IMR-90 (cell line): Measurements from ENCODE around the gene ANO7. TPM values are rescaled to one million over a fixed set of nuclear protein-coding genes. Genes with fewer than 3 reads are reported as not detected.

ENCODE experiments used
- ATAC-seq: fragments of 200-7000 bp; cut with Tn5 transposase; 2 replicates; pipeline ENCODE4 v1.9.1; 2020; ENCODE audit warnings: low read depth, mild to moderate bottlenecking, moderate library complexity
- BruUV-seq: library from RNA; stranded (reverse); fragments of 400-500 nt; replicated peaks from 2 replicates; lab custom pipeline; 2021; lab: Mats Ljungman, UMichigan
- CTCF ChIA-PET: fragments of 300-600 bp; formaldehyde crosslinking; extraction: SDS; loops from one replicate; lab custom pipeline; 2021; ENCODE audit warnings: antibody characterized with exemption; lab: Yijun Ruan, JAX
- POLR2A ChIA-PET: fragments of 300-600 bp; sonication (Branson Sonifier 250); formaldehyde crosslinking; loops from one replicate; lab custom pipeline; 2022; ENCODE audit warnings: antibody characterized with exemption; ENCODE audit not compliant: unreplicated experiment; lab: Charles Lee
- DNase-seq: peaks from one replicate; pipeline ENCODE4 v3.0.0; 2013
- H2AFZ ChIP-seq: replicated peaks from 2 replicates; pipeline ENCODE3; 2013; ENCODE audit warnings: low read length, mild to moderate bottlenecking; ENCODE audit not compliant: poor library complexity
- H2AK5ac ChIP-seq: 2 replicates; pipeline ENCODE4 v1.6.1; 2013; ENCODE audit warnings: low read depth, low read length, inconsistent platforms
- H2AK9ac ChIP-seq: replicated peaks from 2 replicates; pipeline ENCODE3; 2013; ENCODE audit warnings: mild to moderate bottlenecking, low read depth, low read length, moderate library complexity; ENCODE audit not compliant: poor library complexity
- H2BK120ac ChIP-seq: 2 replicates; pipeline ENCODE4 v1.6.1; 2013; ENCODE audit warnings: low read depth, low read length, inconsistent platforms
- H2BK15ac ChIP-seq: 3 replicates; pipeline ENCODE4 v1.6.1; 2013; ENCODE audit warnings: low read depth, low read length, inconsistent platforms
- H2BK20ac ChIP-seq: 2 replicates; pipeline ENCODE4 v1.6.1; 2013; ENCODE audit warnings: low read depth, mild to moderate bottlenecking, inconsistent platforms, low read length, moderate library complexity
- H2BK5ac ChIP-seq: 2 replicates; pipeline ENCODE4 v1.6.1; 2013; ENCODE audit warnings: mild to moderate bottlenecking, low read depth, low read length, inconsistent platforms; ENCODE audit not compliant: poor library complexity, severe bottlenecking
- H3K14ac ChIP-seq: replicated peaks from 2 replicates; pipeline ENCODE4 v1.6.1; 2013; ENCODE audit warnings: low read depth, low read length, inconsistent platforms
- H3K18ac ChIP-seq: 2 replicates; pipeline ENCODE4 v1.6.1; 2013; ENCODE audit warnings: low read depth, low read length, control low read depth
- H3K23ac ChIP-seq: 2 replicates; pipeline ENCODE4 v1.6.1; 2013; ENCODE audit warnings: low read depth, low read length, inconsistent platforms
- H3K27ac ChIP-seq: 2 replicates; pipeline ENCODE4 v1.5.1; 2013; ENCODE audit warnings: mild to moderate bottlenecking, control low read depth, low read length; ENCODE audit not compliant: insufficient read depth
- H3K27me3 ChIP-seq: 2 replicates; pipeline ENCODE4 v1.6.1; 2013; ENCODE audit warnings: low read length; ENCODE audit not compliant: control insufficient read depth, insufficient read depth
- H3K36me3 ChIP-seq: 2 replicates; pipeline ENCODE4 v1.6.1; 2013; ENCODE audit warnings: low read length, mixed read lengths; ENCODE audit not compliant: control insufficient read depth, insufficient read depth
- H3K4ac ChIP-seq: 2 replicates; pipeline ENCODE4 v1.6.1; 2013; ENCODE audit warnings: low read depth, low read length, inconsistent platforms
- H3K4me1 ChIP-seq: 2 replicates; pipeline ENCODE4 v1.6.1; 2013; ENCODE audit warnings: low read length, mixed read lengths; ENCODE audit not compliant: control insufficient read depth, insufficient read depth
- H3K4me2 ChIP-seq: 2 replicates; pipeline ENCODE4 v1.6.1; 2013; ENCODE audit warnings: low read depth, mild to moderate bottlenecking, control low read depth, low read length, moderate library complexity
- H3K4me3 ChIP-seq: 2 replicates; pipeline ENCODE4 v1.5.1; 2013; ENCODE audit warnings: low read depth, mild to moderate bottlenecking, control low read depth, low read length, moderate library complexity; ENCODE audit not compliant: insufficient read depth
- H3K56ac ChIP-seq: 2 replicates; pipeline ENCODE4 v1.6.1; 2013; ENCODE audit warnings: low read length, inconsistent platforms; ENCODE audit not compliant: insufficient read depth; ENCODE audit errors: extremely low read depth
- H3K79me1 ChIP-seq, 2 experiments: 2 replicates each; pipeline ENCODE4 v1.6.1; 2013; ENCODE audit warnings: low read length in 2 of 2, inconsistent platforms in 1 of 2, low read depth in 1 of 2
- H3K9ac ChIP-seq: 2 replicates; pipeline ENCODE4 v1.6.1; 2013; ENCODE audit warnings: low read depth, low read length, control low read depth
- H3K9me1 ChIP-seq: 2 replicates; pipeline ENCODE4 v1.6.1; 2013; ENCODE audit warnings: low read length, inconsistent platforms; ENCODE audit not compliant: insufficient read depth
- H3K9me3 ChIP-seq: 2 replicates; pipeline ENCODE4 v1.6.1; 2013; ENCODE audit warnings: low read length; ENCODE audit not compliant: control insufficient read depth, insufficient read depth
- H4K20me1 ChIP-seq: 2 replicates; pipeline ENCODE4 v1.6.1; 2013; ENCODE audit warnings: low read length, inconsistent platforms; ENCODE audit not compliant: insufficient read depth
- H4K5ac ChIP-seq: 2 replicates; pipeline ENCODE4 v1.6.1; 2013; ENCODE audit warnings: mild to moderate bottlenecking, low read depth, low read length, control low read depth
- H4K8ac ChIP-seq, 2 experiments: 2 replicates each; pipeline ENCODE4 v1.6.1; 2013; ENCODE audit warnings: low read depth in 2 of 2, low read length in 2 of 2, control low read depth in 1 of 2, inconsistent platforms in 1 of 2
- H4K91ac ChIP-seq: 2 replicates; pipeline ENCODE4 v1.6.1; 2013; ENCODE audit warnings: low read depth, low read length, inconsistent platforms; ENCODE audit not compliant: insufficient read depth
- BHLHE40 ChIP-seq: fragments of 150-350 bp; IDR thresholded peaks from 2 replicates; pipeline ENCODE4 v1.6.1; 2016; ENCODE audit warnings: mild to moderate bottlenecking, low read depth, low read length
- CEBPB ChIP-seq: IDR thresholded peaks from 2 replicates; pipeline ENCODE4 v1.6.1; 2012; ENCODE audit warnings: low read depth, low read length, improper control_type of control experiment
- CHD1 ChIP-seq: IDR thresholded peaks from 2 replicates; pipeline ENCODE4 v1.6.1; 2012; ENCODE audit warnings: low read depth, low read length, improper control_type of control experiment
- FOS ChIP-seq: fragments of 150-350 bp; IDR thresholded peaks from 2 replicates; pipeline ENCODE4 v1.6.1; 2016; ENCODE audit warnings: low read depth, low read length
- MAFK ChIP-seq: IDR thresholded peaks from 2 replicates; pipeline ENCODE4 v1.6.1; 2012; ENCODE audit warnings: low read depth, low read length, improper control_type of control experiment
- MAZ ChIP-seq: IDR thresholded peaks from 2 replicates; pipeline ENCODE4 v1.6.1; 2012; ENCODE audit warnings: low read depth, mild to moderate bottlenecking, low read length, improper control_type of control experiment, moderate library complexity, borderline replicate concordance
- MXI1 ChIP-seq: IDR thresholded peaks from 2 replicates; pipeline ENCODE4 v1.6.1; 2012; ENCODE audit warnings: low read depth, mild to moderate bottlenecking, low read length, moderate library complexity, borderline replicate concordance
- NFE2L2 ChIP-seq: fragments of 150-350 bp; IDR thresholded peaks from 2 replicates; pipeline ENCODE4 v1.6.1; 2016; ENCODE audit warnings: low read depth, mild to moderate bottlenecking, low read length
- POLR2A ChIP-seq: IDR thresholded peaks from 2 replicates; pipeline ENCODE4 v1.6.1; 2012; ENCODE audit warnings: mild to moderate bottlenecking, low read depth, low read length
- RAD21 ChIP-seq: IDR thresholded peaks from 2 replicates; pipeline ENCODE4 v1.6.1; 2012; ENCODE audit warnings: low read length, improper control_type of control experiment
- RCOR1 ChIP-seq: IDR thresholded peaks from 2 replicates; pipeline ENCODE4 v1.6.1; 2012; ENCODE audit warnings: mild to moderate bottlenecking, low read length, improper control_type of control experiment; ENCODE audit not compliant: insufficient replicate concordance
- RFX5 ChIP-seq: IDR thresholded peaks from 2 replicates; pipeline ENCODE4 v1.8.0; 2012; ENCODE audit warnings: low read depth, mild to moderate bottlenecking, low read length, moderate library complexity
- SMC3 ChIP-seq: fragments of 150-350 bp; IDR thresholded peaks from 2 replicates; pipeline ENCODE4 v1.6.1; 2016; ENCODE audit warnings: low read depth, mild to moderate bottlenecking, antibody characterized with exemption, low read length, moderate library complexity
- WGBS, 2 experiments: methylation state at CpG; one replicate each; pipeline versions ENCODE4 v1.1.5 to v1.1.7; 2013; ENCODE audit warnings: missing lambda C conversion rate in 2 of 2; ENCODE audit not compliant: insufficient read length in 1 of 2; ENCODE audit errors: extremely low coverage in 2 of 2; 5-methylcytosine and 5-hydroxymethylcytosine counted together
- dilution Hi-C: fragments of 300-500 bp; cut with HindIII; formaldehyde crosslinking; loops from one replicate; pipeline ENCODE4 v1.14.3; 2018; ENCODE audit warnings: low sequenced_read_pairs; ENCODE audit not compliant: unreplicated experiment
- in situ Hi-C: fragments of 300-500 bp; cut with MboI; formaldehyde crosslinking; loops from 3 replicates; pipeline ENCODE4 v1.14.3; 2019; ENCODE audit warnings: low sequenced_read_pairs, inconsistent platforms, mixed read lengths
- intact Hi-C: fragments of 100-400 bp; cut with micrococcal nuclease; formaldehyde crosslinking; loops from 2 replicates; pipeline ENCODE4 v1.10.0; 2022
- polyA plus RNA-seq, 3 experiments: library from polyadenylated mRNA; depleted of rRNA; stranded (reverse); fragments of >200 nt; gene quantifications; 2 replicates each; pipeline ENCODE4 v1.2.3, GENCODE V29; 2012; ENCODE audit warnings: low replicate concordance in 1 of 3
- total RNA-seq: library from RNA; depleted of rRNA; stranded (reverse); fragments of >200 nt; gene quantifications from 2 replicates; pipeline ENCODE4 v1.2.3, GENCODE V29; 2012
- TF ChIP-seq, protein P1 (sequence below): fragments of 150-350 bp; IDR thresholded peaks from 2 replicates; pipeline ENCODE4 v1.6.1; 2017; ENCODE audit warnings: mild to moderate bottlenecking, antibody characterized with exemption, low read length, low read depth
- TF ChIP-seq, protein P2 (sequence below): fragments of 150-350 bp; IDR thresholded peaks from 2 replicates; pipeline ENCODE4 v1.6.1; 2016; ENCODE audit warnings: low read depth, mild to moderate bottlenecking, low read length, moderate library complexity, borderline replicate concordance
- TF ChIP-seq, protein P3 (sequence below): conservative IDR thresholded peaks from 2 replicates; pipeline ENCODE4 v1.5.1; 2012; ENCODE audit warnings: mild to moderate bottlenecking, low read depth, low read length, improper control_type of control experiment

The ANO7 gene
- total and polyA plus RNA-seq, 2 of the 4 experiments (the other 2 are of a cell fraction), result 0.36 to 3.4 TPM

DNA sequence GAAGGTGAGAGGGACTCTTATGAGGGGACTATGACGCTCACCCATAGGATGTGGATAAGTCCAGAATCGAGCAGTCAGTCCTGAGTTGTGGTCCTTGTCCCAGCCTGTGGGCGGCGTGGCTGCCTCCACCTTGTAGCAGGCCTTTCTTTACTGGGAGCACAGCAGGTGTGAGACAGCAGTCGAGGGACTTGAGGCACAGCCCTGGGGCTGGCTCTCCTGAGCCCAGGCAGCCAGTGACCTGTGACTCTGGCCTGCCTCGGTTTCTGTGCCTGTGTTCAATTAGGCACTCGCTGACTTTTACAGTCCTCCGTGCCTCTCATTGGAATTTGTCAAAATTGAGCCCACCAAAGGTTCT, 30.0 kb upstream of the ANO7 start:
- TF ChIP-seq RCOR1 (no peak), MXI1 (no peak), POLR2A (no peak), CEBPB (no peak), NFE2L2 (no peak), FOS (no peak), MAFK (no peak), RAD21 (no peak), CHD1 (no peak), RFX5 (no peak), MAZ (no peak), SMC3 (no peak), BHLHE40 (no peak)
- TF ChIP-seq, protein P1, sequence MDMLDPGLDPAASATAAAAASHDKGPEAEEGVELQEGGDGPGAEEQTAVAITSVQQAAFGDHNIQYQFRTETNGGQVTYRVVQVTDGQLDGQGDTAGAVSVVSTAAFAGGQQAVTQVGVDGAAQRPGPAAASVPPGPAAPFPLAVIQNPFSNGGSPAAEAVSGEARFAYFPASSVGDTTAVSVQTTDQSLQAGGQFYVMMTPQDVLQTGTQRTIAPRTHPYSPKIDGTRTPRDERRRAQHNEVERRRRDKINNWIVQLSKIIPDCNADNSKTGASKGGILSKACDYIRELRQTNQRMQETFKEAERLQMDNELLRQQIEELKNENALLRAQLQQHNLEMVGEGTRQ, result no peak
- TF ChIP-seq, protein P2, sequence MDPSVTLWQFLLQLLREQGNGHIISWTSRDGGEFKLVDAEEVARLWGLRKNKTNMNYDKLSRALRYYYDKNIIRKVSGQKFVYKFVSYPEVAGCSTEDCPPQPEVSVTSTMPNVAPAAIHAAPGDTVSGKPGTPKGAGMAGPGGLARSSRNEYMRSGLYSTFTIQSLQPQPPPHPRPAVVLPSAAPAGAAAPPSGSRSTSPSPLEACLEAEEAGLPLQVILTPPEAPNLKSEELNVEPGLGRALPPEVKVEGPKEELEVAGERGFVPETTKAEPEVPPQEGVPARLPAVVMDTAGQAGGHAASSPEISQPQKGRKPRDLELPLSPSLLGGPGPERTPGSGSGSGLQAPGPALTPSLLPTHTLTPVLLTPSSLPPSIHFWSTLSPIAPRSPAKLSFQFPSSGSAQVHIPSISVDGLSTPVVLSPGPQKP, result no peak
- TF ChIP-seq, protein P3, sequence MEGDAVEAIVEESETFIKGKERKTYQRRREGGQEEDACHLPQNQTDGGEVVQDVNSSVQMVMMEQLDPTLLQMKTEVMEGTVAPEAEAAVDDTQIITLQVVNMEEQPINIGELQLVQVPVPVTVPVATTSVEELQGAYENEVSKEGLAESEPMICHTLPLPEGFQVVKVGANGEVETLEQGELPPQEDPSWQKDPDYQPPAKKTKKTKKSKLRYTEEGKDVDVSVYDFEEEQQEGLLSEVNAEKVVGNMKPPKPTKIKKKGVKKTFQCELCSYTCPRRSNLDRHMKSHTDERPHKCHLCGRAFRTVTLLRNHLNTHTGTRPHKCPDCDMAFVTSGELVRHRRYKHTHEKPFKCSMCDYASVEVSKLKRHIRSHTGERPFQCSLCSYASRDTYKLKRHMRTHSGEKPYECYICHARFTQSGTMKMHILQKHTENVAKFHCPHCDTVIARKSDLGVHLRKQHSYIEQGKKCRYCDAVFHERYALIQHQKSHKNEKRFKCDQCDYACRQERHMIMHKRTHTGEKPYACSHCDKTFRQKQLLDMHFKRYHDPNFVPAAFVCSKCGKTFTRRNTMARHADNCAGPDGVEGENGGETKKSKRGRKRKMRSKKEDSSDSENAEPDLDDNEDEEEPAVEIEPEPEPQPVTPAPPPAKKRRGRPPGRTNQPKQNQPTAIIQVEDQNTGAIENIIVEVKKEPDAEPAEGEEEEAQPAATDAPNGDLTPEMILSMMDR, result no peak
- H3K23ac ChIP-seq, result no peak overlapping the region
- no peak overlapping the region for H2AFZ ChIP-seq
- no peak overlapping the region for H2BK120ac ChIP-seq
- H3K56ac ChIP-seq, result no peak overlapping the region
- no peak overlapping the region for H2BK15ac ChIP-seq
- no peak overlapping the region for H4K8ac ChIP-seq
- H3K9ac ChIP-seq, result no peak overlapping the region
- H3K9me1 ChIP-seq, result peaks cover 16% of the 10 kb centered on the region
- no peak overlapping the region for H3K14ac ChIP-seq
- H2BK20ac ChIP-seq, result no peak overlapping the region
- no peak overlapping the region for H3K4me3 ChIP-seq
- no peaks in the 10 kb centered on the region for H3K9me3 ChIP-seq
- peaks cover 9% of the 10 kb centered on the region for H3K4me1 ChIP-seq
- in situ Hi-C loops (no loop called here), dilution Hi-C loops (no loop called here), intact Hi-C loops (no loop called here)
- ChIA-PET CTCF (no interaction called here), POLR2A (no interaction called here)
- DNase-seq (no peak), ATAC-seq (no peak)
- no peaks in the 10 kb centered on the region for H3K27me3 ChIP-seq
- H4K5ac ChIP-seq, result no peak overlapping the region
- peaks cover 13% of the 10 kb centered on the region for H4K20me1 ChIP-seq
- no peak overlapping the region for H2AK9ac ChIP-seq
- H3K18ac ChIP-seq, result no peak overlapping the region
- no peak overlapping the region for H3K27ac ChIP-seq
- 50% methylated on average over 1 of the region's 8 CpGs; no CpG with 5 or more reads in 1 of the 2 experiments for WGBS, 2 experiments
- no TSS peak for BruUV-seq
- H3K4me2 ChIP-seq, result no peak overlapping the region
- peaks cover 14 to 33% of the 10 kb centered on the region in 2 experiments; a peak in 3 of 4 replicates for H3K79me1 ChIP-seq
- H3K36me3 ChIP-seq, result peaks cover 30% of the 10 kb centered on the region
- H2AK5ac ChIP-seq, result no peak overlapping the region
- H4K91ac ChIP-seq, result no peak overlapping the region
- H2BK5ac ChIP-seq, result no peak overlapping the region
- no peak overlapping the region for H3K4ac ChIP-seq
